Activated naive CD4-positive, alpha-beta T cell treated with anti-CD3 and anti-CD28 coated beads, Interleukin-2, amount 50 U/mL, for 16 hours (primary cell): ENCODE results near the gene SIRPB2.

Source experiments
- DNase-seq: peaks from one replicate; pipeline ENCODE4 v3.0.0-alpha.2; 2020

SIRPB2 gene

DNA sequence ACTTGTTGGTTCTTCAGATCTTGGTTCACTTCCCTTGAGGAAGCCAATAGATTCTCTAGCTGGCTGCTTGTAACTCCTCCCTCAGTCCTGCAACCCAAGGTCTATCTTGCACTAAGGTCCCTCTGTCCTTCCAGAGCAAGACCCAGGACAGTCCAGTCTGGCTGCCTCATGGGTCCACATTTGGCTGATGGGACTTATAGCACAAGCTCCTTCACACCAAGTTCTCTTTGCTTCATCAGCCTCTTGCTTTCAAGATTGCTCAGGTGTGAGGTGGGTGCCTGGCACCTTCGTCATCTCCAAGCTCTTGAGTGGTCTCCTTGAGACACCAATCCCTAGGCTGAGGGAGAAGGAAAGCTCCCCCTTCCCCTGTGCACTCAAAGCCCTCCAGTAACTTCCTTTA, 52.9 kb downstream of the SIRPB2 start:
- no peak for DNase-seq

DNA sequence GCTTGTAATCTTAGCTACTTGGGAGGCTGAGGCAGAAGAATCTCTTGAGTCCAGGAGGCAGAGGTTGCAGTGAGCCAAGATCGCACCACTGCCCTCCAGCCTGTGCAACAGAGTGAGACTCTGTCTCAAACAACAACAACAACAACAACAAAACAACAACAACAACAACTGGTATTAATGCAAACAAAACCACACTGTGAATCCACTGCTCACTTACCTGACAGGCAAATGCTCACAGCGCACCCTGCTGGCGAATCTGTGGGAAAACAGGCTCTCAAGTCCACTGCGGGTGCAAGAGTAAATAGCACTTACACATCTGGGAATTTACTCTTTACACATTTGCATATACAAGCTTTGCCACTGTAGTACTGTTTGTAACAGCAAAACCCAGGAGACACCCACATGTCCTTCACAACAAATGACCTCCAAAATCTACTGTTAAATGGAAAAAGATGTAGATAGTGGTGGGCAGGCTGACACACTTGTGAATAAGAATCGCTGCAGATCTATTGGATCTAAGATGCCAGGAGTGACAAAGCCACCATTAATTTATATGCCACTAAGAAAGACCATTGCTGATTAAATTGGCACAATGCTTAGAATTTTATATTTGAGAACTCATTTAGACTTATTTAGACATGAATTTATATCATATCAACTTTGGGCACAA, 53.9 kb downstream of the SIRPB2 start:
- peak; percentile 74 for DNase-seq

DNA sequence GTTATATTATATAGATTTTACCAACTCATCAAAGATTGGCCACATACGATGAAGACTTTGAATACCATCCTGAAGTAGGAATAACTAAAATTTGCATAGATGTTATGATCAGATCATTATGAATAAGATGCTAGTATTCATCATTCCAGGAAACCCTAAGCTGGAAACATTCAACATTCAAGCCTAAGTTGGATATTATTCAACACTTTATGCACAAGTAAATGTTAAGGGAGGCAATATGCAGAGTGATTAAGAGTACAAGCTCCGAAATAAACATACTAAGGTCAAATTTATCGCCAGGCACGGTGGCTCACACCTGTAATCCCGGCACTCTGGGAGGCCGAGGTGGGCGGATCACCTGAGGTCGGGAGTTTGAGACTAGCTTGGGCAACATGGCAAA, 55.0 kb downstream of the SIRPB2 start:
- no peak for DNase-seq

DNA sequence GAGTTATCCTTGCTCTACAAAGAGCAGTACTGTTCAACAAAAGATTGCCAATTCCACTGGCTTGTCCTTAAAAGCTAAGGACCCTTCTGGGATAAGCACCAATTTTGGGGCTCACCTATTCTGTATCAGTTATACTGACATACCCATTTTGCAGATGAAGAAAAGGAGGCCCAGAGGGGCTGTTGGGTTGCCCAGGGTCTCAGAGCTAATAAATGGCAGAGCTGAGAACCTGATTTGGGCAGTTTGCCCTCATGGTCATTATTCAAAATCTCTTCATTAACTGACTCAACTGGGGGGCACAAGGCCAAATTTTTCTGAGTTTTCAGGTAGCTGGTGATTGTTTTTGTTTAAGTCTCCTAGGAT, 55.9 kb downstream of the SIRPB2 start:
- DNase-seq = no peak

DNA sequence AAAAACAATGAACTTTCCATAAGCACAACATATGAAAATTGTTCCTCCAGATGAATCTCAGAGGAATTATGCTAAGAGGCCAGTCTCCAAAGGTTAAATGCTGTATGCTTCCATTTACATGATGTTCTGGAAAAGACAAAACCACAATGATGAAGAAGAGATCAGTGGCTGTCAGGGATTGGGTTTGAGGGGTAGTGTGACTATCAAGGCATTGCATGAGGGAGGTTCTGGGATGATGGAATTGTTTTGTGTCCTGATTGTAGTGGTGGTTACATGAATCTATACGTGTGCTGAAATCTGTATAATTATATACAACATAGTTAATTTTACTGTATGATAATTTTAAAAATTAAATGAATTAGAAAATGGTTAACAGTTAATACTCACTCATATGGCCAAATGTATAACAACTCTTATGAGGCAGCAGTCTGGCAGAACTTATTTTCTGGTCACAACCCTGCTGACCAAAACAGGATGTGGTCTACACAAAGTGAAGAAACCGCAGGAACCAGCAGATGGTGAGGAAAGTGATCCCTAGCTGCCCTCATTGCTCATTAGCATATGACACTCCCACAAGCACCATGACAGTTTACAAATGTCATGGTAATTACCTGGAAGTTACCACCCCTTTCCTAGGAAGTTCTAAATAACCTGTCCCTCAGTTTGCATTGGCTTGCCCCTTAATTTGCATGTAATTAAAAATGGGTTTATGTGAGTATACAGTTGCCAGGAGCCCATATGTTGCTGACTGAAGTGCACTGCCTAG, 56.5 kb downstream of the SIRPB2 start:
- no peak for DNase-seq

DNA sequence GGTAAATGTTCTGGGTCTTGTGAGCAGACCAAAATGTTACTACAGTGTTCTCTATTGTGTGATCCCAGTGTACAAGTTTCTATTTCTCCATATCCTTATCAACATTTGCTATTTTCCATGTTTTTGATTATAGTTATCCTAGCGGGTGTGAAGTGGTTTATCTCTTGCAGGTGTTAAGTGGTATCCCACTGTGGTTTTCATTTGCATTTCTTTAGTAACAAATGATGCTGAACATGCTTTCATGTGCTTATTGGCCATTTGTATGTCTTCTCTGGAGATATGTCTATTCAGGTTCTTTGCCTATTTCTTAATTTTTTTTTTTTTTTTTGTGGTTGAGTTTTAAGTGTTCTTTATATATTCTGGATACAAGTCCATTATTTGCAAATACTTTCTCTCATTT, 60.1 kb downstream of the SIRPB2 start:
- no peak for DNase-seq

DNA sequence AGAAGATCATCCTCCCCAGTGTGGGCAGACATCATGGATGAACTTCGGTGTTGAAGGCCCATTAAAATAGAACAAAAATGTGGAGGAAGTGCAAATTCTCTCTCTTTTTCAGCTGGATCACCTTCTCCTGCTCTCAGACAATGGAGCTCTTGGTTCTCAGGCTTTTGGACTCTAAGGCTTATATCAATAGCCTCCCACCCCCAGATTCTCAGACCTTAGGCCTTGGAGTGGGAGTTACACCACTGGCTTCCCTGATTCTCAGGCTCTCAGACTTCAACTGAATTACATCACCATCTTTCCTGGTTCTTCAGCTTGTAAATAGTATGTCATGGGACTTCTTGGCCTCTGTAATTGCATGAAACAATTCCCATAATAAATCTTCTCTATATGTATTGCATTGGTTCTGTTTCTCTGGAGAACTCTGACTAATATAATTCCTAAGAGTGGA, 61.2 kb downstream of the SIRPB2 start:
- no peak for DNase-seq

DNA sequence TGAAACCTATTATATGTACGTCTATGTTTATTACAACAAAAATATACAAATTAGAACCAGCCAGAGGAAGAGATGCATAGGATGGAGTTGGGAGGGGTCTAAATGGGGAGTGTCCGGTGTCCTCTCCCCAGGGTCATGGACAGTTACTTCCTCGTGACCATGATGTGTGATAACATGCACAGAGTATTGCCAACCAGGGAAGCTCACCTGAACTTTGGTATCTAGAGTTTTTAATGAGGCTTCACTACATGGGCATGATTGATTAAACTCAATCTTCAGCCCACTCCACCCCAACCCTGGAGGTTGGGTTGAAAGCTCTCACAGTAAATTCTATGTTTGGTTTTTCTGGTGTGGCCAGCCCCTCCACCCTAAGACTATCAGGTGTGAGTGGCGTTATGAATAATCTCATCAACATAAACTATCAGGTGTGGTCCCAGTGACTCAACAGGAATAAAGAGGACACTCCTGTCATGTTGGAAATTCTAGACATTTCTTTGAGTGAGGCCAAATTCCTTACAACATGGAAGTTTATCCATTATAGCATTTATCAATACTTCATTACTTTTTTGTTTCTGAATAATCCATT, 62.0 kb downstream of the SIRPB2 start:
- no peak for DNase-seq

DNA sequence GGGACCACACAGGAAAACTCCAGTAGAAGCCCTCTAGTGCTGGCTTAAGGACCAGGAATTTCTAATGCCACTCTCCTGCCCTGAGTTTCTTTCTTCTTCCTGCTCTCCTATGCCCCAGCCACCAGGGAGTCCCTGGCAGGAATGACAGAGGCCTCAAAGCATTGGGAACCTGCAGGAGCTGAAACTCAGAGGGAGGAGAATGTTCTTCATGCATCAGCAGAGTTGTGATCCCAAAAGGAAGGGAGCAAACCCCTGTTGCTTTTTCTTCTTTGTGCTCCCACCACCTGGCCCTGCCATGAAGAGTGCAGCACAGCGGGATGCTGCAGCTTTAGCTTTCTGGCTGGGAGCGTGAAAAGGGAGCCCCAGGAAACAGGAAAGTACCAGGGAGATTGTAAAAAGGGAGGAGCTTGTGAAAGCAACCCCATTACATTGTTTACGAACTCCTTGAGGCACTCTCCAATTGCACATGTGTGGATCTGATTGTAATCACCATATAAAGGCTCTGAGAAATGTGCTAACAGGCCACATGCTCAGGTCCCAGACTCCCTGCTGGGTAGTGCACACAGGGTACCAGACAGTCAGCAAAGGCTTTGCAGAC, 63.7 kb downstream of the SIRPB2 start:
- no peak for DNase-seq

DNA sequence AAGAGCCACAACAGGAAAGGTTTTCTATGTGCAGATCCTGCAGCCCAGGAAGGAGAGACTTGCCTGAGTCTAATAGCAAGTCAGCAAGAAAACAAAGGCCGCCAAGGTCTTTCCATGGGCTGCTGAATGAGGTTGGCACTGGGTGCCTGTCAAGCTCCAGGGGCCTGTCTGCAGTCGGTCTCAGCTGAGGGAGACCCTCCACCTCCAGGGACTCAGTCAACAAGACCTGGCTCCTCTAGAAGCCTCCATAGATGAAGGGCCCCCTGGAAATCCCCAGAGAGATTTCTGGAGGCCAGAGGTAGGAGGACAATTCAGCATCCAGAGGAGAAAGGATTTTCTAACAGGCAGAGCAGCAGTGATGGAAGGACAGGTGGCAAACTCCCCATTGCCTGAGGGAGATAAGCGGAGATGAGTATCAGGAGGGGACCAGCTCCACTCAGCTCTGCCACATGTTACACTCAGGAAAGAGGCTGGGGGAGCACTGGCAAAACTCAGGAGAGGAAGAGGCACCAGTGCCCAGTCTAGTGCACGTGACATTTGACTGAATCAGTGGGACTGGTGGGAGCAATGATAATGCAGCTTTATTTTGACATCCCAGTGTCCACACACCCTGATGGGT, 64.9 kb downstream of the SIRPB2 start:
- DNase-seq = no peak
